Osteoblast (primary cell): ENCODE results near the gene THBS2. TPM values are rescaled to one million over a fixed set of nuclear protein-coding genes. Genes with fewer than 3 reads are reported as not detected.

ENCODE experiments used
- DNase-seq: peaks from one replicate; pipeline ENCODE4 v3.0.0; 2011; ENCODE audit warnings: low spot score, mixed read lengths; ENCODE audit not compliant: insufficient read length; ENCODE audit errors: missing footprints
- H2AFZ ChIP-seq: 2 replicates; pipeline ENCODE4 v1.6.0; 2011; ENCODE audit warnings: mild to moderate bottlenecking, low read length
- H3K27ac ChIP-seq: 2 replicates; pipeline ENCODE4 v1.5.1; 2011; ENCODE audit warnings: mild to moderate bottlenecking, low read depth, low read length, moderate library complexity
- H3K27me3 ChIP-seq: 2 replicates; pipeline ENCODE4 v1.6.0; 2012; ENCODE audit warnings: mild to moderate bottlenecking, control low read depth, inconsistent platforms, low read length, moderate library complexity; ENCODE audit not compliant: insufficient read depth
- H3K36me3 ChIP-seq: 2 replicates; pipeline ENCODE4 v1.5.1; 2011; ENCODE audit warnings: mild to moderate bottlenecking, low read length, control low read depth, moderate library complexity; ENCODE audit not compliant: insufficient read depth
- H3K4me1 ChIP-seq: 2 replicates; pipeline ENCODE4 v1.5.1; 2011; ENCODE audit warnings: mild to moderate bottlenecking, low read length, control low read depth, moderate library complexity; ENCODE audit not compliant: insufficient read depth
- H3K4me2 ChIP-seq: 2 replicates; pipeline ENCODE4 v1.6.0; 2011; ENCODE audit warnings: mild to moderate bottlenecking, low read length; ENCODE audit not compliant: insufficient read depth
- H3K4me3 ChIP-seq: fragments of 200-600 bp; sonication (generic); 3 replicates; pipeline ENCODE4 v1.5.1; 2012; ENCODE audit warnings: mild to moderate bottlenecking, low read length, inconsistent platforms; ENCODE audit not compliant: insufficient read depth
- H3K79me2 ChIP-seq: 2 replicates; pipeline ENCODE4 v1.6.0; 2012; ENCODE audit warnings: mild to moderate bottlenecking, low read length, control low read depth, inconsistent platforms; ENCODE audit not compliant: insufficient read depth
- H3K9me3 ChIP-seq: 2 replicates; pipeline ENCODE4 v1.5.1; 2011; ENCODE audit warnings: low read depth, low read length, control low read depth
- H4K20me1 ChIP-seq: 2 replicates; pipeline ENCODE4 v1.6.0; 2012; ENCODE audit warnings: mild to moderate bottlenecking, low read length, control low read depth; ENCODE audit not compliant: insufficient read depth
- total RNA-seq: library from RNA; depleted of rRNA; stranded (reverse); fragments of >200 nt; gene quantifications from 2 replicates; pipeline ENCODE4 v1.2.3, GENCODE V29; 2012
- TF ChIP-seq, protein P1 (sequence below): IDR thresholded peaks from 2 replicates; pipeline ENCODE4 v1.5.1; 2011; ENCODE audit warnings: mild to moderate bottlenecking, low read depth, low read length, moderate library complexity; ENCODE audit errors: extremely low read depth

The THBS2 gene
- total RNA-seq, 1 donor, result 1,498 TPM

DNA sequence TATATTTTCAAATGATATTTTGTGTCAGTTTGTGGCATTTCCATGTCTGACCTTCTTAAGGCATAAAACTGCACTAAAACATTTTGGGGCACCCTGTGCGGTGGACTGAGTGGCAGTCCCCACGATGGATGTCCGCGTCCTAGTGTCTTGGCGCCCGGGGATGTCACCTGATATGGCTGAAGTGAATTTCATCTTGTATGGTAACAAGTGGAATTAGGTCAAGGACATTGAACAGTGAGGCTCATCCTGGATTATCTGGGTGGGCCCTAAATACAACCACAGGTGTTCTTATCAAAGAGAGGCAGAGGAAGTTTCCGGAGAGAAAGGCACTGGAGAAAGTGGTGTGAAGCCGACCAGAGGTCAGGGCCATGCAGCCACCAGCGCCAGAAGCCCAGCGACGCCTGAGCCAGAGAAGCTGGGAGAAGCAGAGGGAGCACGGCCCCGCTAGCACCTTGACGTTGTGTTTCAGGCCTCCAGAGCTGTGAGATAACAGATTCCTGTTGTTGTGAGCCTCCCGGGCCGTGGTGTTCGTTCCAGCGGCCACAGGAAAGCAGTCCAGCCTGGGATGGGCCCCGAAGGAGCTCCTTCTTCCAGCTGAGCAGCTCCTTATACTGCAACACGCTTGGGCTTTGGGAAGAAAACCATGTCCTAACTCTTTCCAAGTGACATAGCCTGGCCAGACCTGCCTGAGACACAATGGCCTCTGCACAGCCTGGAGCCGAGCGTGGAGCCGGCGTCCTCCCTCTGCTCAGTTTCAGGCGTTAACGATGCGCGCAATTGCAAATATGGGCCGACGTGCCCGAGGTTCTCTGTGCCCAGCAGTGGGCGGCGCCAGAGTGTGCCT lies 22.5 kb downstream of the THBS2 start:
- Histone ChIP-seq H3K9me3 (no peaks in the 10 kb centered on the region), H3K79me2 (peaks cover 2% of the 10 kb centered on the region), H3K36me3 (peaks cover 100% of the 10 kb centered on the region), H3K27me3 (no peaks in the 10 kb centered on the region), H3K4me2 (no peak overlapping the region), H4K20me1 (no peaks in the 10 kb centered on the region), H3K27ac (peak overlapping the region; percentile 23), H2AFZ (no peak overlapping the region), H3K4me1 (no peaks in the 10 kb centered on the region), H3K4me3 (no peak overlapping the region)
- TF ChIP-seq, protein P1, sequence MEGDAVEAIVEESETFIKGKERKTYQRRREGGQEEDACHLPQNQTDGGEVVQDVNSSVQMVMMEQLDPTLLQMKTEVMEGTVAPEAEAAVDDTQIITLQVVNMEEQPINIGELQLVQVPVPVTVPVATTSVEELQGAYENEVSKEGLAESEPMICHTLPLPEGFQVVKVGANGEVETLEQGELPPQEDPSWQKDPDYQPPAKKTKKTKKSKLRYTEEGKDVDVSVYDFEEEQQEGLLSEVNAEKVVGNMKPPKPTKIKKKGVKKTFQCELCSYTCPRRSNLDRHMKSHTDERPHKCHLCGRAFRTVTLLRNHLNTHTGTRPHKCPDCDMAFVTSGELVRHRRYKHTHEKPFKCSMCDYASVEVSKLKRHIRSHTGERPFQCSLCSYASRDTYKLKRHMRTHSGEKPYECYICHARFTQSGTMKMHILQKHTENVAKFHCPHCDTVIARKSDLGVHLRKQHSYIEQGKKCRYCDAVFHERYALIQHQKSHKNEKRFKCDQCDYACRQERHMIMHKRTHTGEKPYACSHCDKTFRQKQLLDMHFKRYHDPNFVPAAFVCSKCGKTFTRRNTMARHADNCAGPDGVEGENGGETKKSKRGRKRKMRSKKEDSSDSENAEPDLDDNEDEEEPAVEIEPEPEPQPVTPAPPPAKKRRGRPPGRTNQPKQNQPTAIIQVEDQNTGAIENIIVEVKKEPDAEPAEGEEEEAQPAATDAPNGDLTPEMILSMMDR, result no peak
- peak; percentile 90 for DNase-seq

DNA sequence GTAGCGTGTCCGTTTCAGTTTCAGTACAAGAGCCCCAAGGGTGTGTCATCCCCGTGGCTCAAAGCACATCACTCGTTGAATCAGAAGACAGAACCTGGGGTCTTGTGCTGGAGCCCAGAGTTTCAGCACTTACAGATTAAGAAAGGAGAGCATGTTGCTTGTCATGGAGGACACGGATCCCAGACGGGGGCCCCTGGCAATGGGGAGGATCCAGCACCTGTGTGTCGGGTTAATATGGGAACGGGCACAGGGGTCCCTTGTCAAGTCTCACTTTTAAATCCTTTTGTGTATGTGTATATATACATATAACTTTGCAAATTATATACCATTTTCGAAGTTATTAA lies 23.4 kb downstream of the THBS2 start:
- Histone ChIP-seq H4K20me1 (no peaks in the 10 kb centered on the region), H2AFZ (no peak overlapping the region), H3K27ac (peak overlapping the region; percentile 37), H3K27me3 (no peaks in the 10 kb centered on the region), H3K4me2 (no peak overlapping the region), H3K79me2 (no peaks in the 10 kb centered on the region), H3K36me3 (peaks cover 100% of the 10 kb centered on the region), H3K9me3 (no peaks in the 10 kb centered on the region), H3K4me1 (peaks cover 2% of the 10 kb centered on the region), H3K4me3 (no peak overlapping the region)
- no peak for DNase-seq
- TF ChIP-seq, protein P1, result no peak

DNA sequence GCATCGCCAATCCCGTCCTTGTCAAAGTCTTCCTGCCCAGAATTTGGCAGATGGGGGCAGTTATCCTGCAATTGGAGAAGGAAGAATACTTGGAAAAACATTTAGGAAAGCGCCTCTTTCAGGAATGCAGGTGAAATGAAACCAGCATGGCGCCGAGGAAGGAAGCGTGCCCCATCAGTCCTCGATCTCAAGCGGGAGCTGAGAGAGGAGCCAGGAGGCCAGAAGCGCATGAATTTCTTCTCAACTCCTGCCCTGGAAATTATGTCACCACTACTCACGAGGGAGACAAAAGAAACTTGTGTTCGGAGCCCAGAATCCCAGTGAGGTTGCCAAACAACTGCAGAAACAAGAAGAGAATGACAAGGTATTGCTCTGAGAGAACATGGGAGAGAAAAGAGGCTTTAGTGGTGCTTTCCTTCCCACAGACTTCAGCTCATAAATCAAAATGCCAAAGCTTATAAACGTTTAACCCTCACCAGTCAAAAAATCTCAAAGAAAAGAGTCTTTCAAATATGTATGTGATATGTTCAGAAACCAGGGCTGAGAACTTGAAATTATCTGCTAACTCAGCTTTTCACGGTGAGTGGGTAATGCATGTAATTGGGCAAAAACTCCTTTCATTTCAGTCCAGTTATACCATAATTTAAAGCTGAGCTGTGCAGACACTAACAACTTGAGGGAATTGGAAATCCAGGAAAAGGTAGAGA lies 23.9 kb downstream of the THBS2 start:
- TF ChIP-seq, protein P1, result no peak
- Histone ChIP-seq H3K79me2 (no peaks in the 10 kb centered on the region), H3K4me3 (no peak overlapping the region), H3K36me3 (peaks cover 100% of the 10 kb centered on the region), H3K27me3 (no peaks in the 10 kb centered on the region), H3K4me2 (no peak overlapping the region), H3K4me1 (peaks cover 3% of the 10 kb centered on the region), H3K9me3 (no peaks in the 10 kb centered on the region), H2AFZ (no peak overlapping the region), H4K20me1 (no peaks in the 10 kb centered on the region), H3K27ac (peak overlapping the region; percentile 37)
- DNase-seq, result no peak

DNA sequence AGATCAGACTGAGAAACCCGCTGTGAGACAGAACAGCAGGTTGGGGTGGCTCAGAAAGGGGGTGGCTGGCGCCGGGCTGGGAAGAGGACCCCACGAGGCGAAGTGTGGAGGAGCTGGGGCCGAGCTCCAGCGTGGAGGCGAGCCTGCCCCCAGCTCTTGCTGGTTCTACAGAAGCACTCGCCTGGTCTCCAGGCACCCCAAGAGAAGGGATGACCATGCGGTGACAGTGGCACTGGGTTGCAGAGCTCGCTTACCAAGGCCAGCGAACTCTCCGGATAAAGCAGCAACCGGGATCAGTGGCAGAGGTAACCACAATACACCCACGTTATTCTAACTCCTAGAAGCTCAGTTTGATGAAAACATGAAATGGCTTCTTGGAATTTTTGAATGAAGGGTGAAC lies 26.5 kb downstream of the THBS2 start:
- H3K36me3 ChIP-seq, result peaks cover 100% of the 10 kb centered on the region
- TF ChIP-seq, protein P1, result no peak

More for the DNA sequence above, 26.5 kb downstream of the THBS2 start:
- no peak overlapping the region for H3K4me3 ChIP-seq
- no peaks in the 10 kb centered on the region for H4K20me1 ChIP-seq
- H3K4me2 ChIP-seq, result no peak overlapping the region
- no peaks in the 10 kb centered on the region for H3K27me3 ChIP-seq
- H3K4me1 ChIP-seq, result peaks cover 8% of the 10 kb centered on the region
- peak overlapping the region; percentile 33 for H3K27ac ChIP-seq
- no peak overlapping the region for H2AFZ ChIP-seq
- no peak for DNase-seq
- H3K9me3 ChIP-seq, result no peaks in the 10 kb centered on the region
- no peaks in the 10 kb centered on the region for H3K79me2 ChIP-seq
